LNCaP clone FGC (cell line): ENCODE measurements around the gene SCN3A.

Experiments
- DNase-seq: peaks from one replicate; pipeline ENCODE4 v3.0.0-alpha.2; 2011; ENCODE audit warnings: low read depth
- H3K4me3 ChIP-seq: 2 replicates; pipeline ENCODE4 v1.5.1; 2011; ENCODE audit warnings: mild to moderate bottlenecking, low read depth, low read length, control low read depth
- CTCF ChIP-seq: IDR thresholded peaks from 2 replicates; pipeline ENCODE4 v1.5.1; 2012; ENCODE audit warnings: mild to moderate bottlenecking; ENCODE audit not compliant: control insufficient read depth, insufficient read depth; ENCODE audit errors: extremely low read depth

The SCN3A gene

GRCh38 chr2:165064743-165065142 lies 139.1 kb downstream of the SCN3A start:
- DNase-seq, result no peak
- TF ChIP-seq CTCF, result no peak
- no peak overlapping the region for H3K4me3 ChIP-seq

- TF ChIP-seq CTCF, result no peak
- no peak for DNase-seq
- no peak overlapping the region for H3K4me3 ChIP-seq
Measured at GRCh38 chr2:165060411-165060810, 143.4 kb downstream of the SCN3A start.

GRCh38 chr2:165058476-165059265 lies 145.2 kb downstream of the SCN3A start:
- no peak for DNase-seq

GRCh38 chr2:165057931-165058330 lies 145.9 kb downstream of the SCN3A start:
- TF ChIP-seq CTCF, result no peak
- H3K4me3 ChIP-seq, result no peak overlapping the region
- DNase-seq, result no peak

More at GRCh38 chr2:165058476-165059265, 145.2 kb downstream of the SCN3A start:
- H3K4me3 ChIP-seq, result no peak overlapping the region
- no peak for TF ChIP-seq CTCF

- no peak for TF ChIP-seq CTCF
- no peak overlapping the region for H3K4me3 ChIP-seq
- no peak for DNase-seq
Measured at GRCh38 chr2:165057308-165057707, 146.5 kb downstream of the SCN3A start.

- peak; percentile 31 for DNase-seq
- H3K4me3 ChIP-seq, result no peak overlapping the region
- no peak for TF ChIP-seq CTCF
Measured at GRCh38 chr2:165056564-165056963, 147.3 kb downstream of the SCN3A start.
